Superior temporal gyrus (tissue), 1 donor: ENCODE data around the gene DBNDD1.

Source experiments
- DNase-seq: peaks from one replicate; pipeline ENCODE4 v3.0.0-alpha.2; 2016; ENCODE audit errors: extremely low spot score

Gene DBNDD1

GRCh38 chr16:90035902-90036301 is 16.6 kb upstream of the DBNDD1 start:
- DNase-seq = peak; percentile 51

GRCh38 chr16:90034504-90034903 is 15.2 kb upstream of the DBNDD1 start:
- no peak for DNase-seq

- DNase-seq = no peak
Observed at GRCh38 chr16:90033387-90033786, 14.1 kb upstream of the DBNDD1 start.

GRCh38 chr16:90032674-90033331 is 13.5 kb upstream of the DBNDD1 start:
- no peak for DNase-seq

GRCh38 chr16:90031931-90032673 is 12.8 kb upstream of the DBNDD1 start:
- no peak for DNase-seq

GRCh38 chr16:90031186-90031930 is 12.1 kb upstream of the DBNDD1 start:
- DNase-seq = no peak

GRCh38 chr16:90028985-90029384 is 9.7 kb upstream of the DBNDD1 start:
- no peak for DNase-seq

GRCh38 chr16:90027611-90028010 is 8.4 kb upstream of the DBNDD1 start:
- no peak for DNase-seq

GRCh38 chr16:90026135-90026534 is 6.9 kb upstream of the DBNDD1 start:
- no peak for DNase-seq

GRCh38 chr16:90023078-90023447 is 3.8 kb upstream of the DBNDD1 start:
- DNase-seq = no peak

GRCh38 chr16:90022209-90023077 is 3.2 kb upstream of the DBNDD1 start:
- peak; percentile 89 for DNase-seq

- DNase-seq = no peak
Observed at GRCh38 chr16:90020838-90021382, 1.7 kb upstream of the DBNDD1 start.

- peak; percentile 46 for DNase-seq
Observed at GRCh38 chr16:90020260-90020837, 1.1 kb upstream of the DBNDD1 start.

GRCh38 chr16:90019543-90020259 is 445 bp upstream of the DBNDD1 start:
- no peak for DNase-seq

GRCh38 chr16:90018297-90018651 is 982 bp downstream of the DBNDD1 start:
- DNase-seq = no peak

GRCh38 chr16:90016339-90016950 is 2.8 kb downstream of the DBNDD1 start:
- no peak for DNase-seq

- no peak for DNase-seq
Observed at GRCh38 chr16:90015586-90016338, 3.5 kb downstream of the DBNDD1 start.

- no peak for DNase-seq
Observed at GRCh38 chr16:90012991-90013745, 6.1 kb downstream of the DBNDD1 start.
